Liver (tissue), 9 donors: ENCODE results near the gene DEDD2. TPM values are rescaled to one million over a fixed set of nuclear protein-coding genes. Genes with fewer than 3 reads are reported as not detected.
A peak's percentile ranks its signal among the peaks of the same experiment; 100 is the strongest.

Experiments
- DNase-seq: peaks from one replicate; pipeline ENCODE4 v3.0.0-alpha.2; 2017; ENCODE audit warnings: low spot score
- H3K27ac ChIP-seq, 2 donors: one replicate each; pipeline ENCODE4 v1.7.0; 2013; ENCODE audit warnings: inconsistent platforms in 2 of 2, low read length in 2 of 2, control low read depth in 1 of 2, low read depth in 1 of 2, mild to moderate bottlenecking in 1 of 2
- H3K27me3 ChIP-seq, 4 donors: one replicate each; pipeline versions ENCODE4 v1.6.1 to v1.7.0; 2013; ENCODE audit warnings: low read length in 3 of 4, inconsistent platforms in 1 of 4, mild to moderate bottlenecking in 1 of 4, moderate library complexity in 1 of 4; ENCODE audit not compliant: control insufficient read depth in 4 of 4, insufficient read depth in 4 of 4
- H3K36me3 ChIP-seq, 4 donors: one replicate each; pipeline versions ENCODE4 v1.6.1 to v1.7.0; 2013; ENCODE audit warnings: low read length in 3 of 4, mild to moderate bottlenecking in 3 of 4, low read depth in 1 of 4, moderate library complexity in 1 of 4; ENCODE audit not compliant: control insufficient read depth in 4 of 4, insufficient read depth in 3 of 4
- H3K4me1 ChIP-seq, 4 donors: one replicate each; pipeline versions ENCODE4 v1.6.1 to v1.7.0; 2013; ENCODE audit warnings: low read length in 3 of 4, mild to moderate bottlenecking in 3 of 4, moderate library complexity in 1 of 4; ENCODE audit not compliant: control insufficient read depth in 4 of 4, insufficient read depth in 4 of 4
- H3K4me3 ChIP-seq, 3 donors: one replicate each; pipeline versions ENCODE4 v1.6.1 to v1.7.0; 2013; ENCODE audit warnings: low read length in 3 of 3, control low read depth in 1 of 3, low read depth in 1 of 3, mild to moderate bottlenecking in 1 of 3
- H3K9ac ChIP-seq, 2 donors: one replicate each; pipeline ENCODE4 v1.7.0; 2013; ENCODE audit warnings: low read length in 2 of 2, mild to moderate bottlenecking in 2 of 2, moderate library complexity in 2 of 2, control low read depth in 1 of 2, low read depth in 1 of 2
- H3K9me3 ChIP-seq, 4 donors: one replicate each; pipeline versions ENCODE4 v1.6.1 to v1.7.0; 2013; ENCODE audit warnings: low read length in 3 of 4; ENCODE audit not compliant: control insufficient read depth in 4 of 4
- ATF3 ChIP-seq: IDR thresholded peaks from 2 replicates; pipeline ENCODE4 v1.6.1; 2016; ENCODE audit warnings: antibody characterized with exemption
- CTCF ChIP-seq: fragments of 150-350 bp; IDR thresholded peaks from 2 replicates; pipeline ENCODE4 v1.5.1; 2017; ENCODE audit warnings: improper control_type of control experiment, low read depth, low read length; ENCODE audit not compliant: missing input control
- EGR1 ChIP-seq, 2 donors: IDR thresholded peaks; 2 replicates each; pipeline ENCODE4 v1.6.1; 2016 to 2018; ENCODE audit warnings: antibody characterized with exemption in 2 of 2, low read depth in 2 of 2
- FOXA1 ChIP-seq: IDR thresholded peaks from 2 replicates; pipeline ENCODE4 v1.6.1; 2016; ENCODE audit warnings: antibody characterized with exemption
- FOXA2 ChIP-seq: IDR thresholded peaks from 2 replicates; pipeline ENCODE4 v1.6.1; 2016; ENCODE audit warnings: antibody characterized with exemption
- GABPA ChIP-seq, 2 donors: IDR thresholded peaks in 1 of 2; conservative IDR thresholded peaks in 1 of 2; 2 replicates each; pipeline ENCODE4 v1.6.1; 2016; ENCODE audit warnings: antibody characterized with exemption in 2 of 2, mild to moderate bottlenecking in 1 of 2, moderate library complexity in 1 of 2
- HNF4A ChIP-seq, 2 donors: conservative IDR thresholded peaks; 2 replicates each; pipeline ENCODE4 v1.6.1; 2016; ENCODE audit warnings: antibody characterized with exemption in 2 of 2, mild to moderate bottlenecking in 2 of 2
- HNF4G ChIP-seq: IDR thresholded peaks from 2 replicates; pipeline ENCODE4 v1.6.1; 2016; ENCODE audit warnings: antibody characterized with exemption
- JUND ChIP-seq, 2 donors: IDR thresholded peaks; 2 replicates each; pipeline ENCODE4 v1.6.1; 2016; ENCODE audit warnings: antibody characterized with exemption in 2 of 2
- NR2F2 ChIP-seq: IDR thresholded peaks from 2 replicates; pipeline ENCODE4 v1.6.1; 2016; ENCODE audit warnings: antibody characterized with exemption
- RAD21 ChIP-seq, 2 donors: IDR thresholded peaks; 2 replicates each; pipeline ENCODE4 v1.6.1; 2016; ENCODE audit warnings: antibody characterized with exemption in 2 of 2, mild to moderate bottlenecking in 2 of 2
- RXRA ChIP-seq, 2 donors: IDR thresholded peaks; 2 replicates each; pipeline ENCODE4 v1.6.1; 2017 to 2018; ENCODE audit warnings: antibody characterized with exemption in 2 of 2, mild to moderate bottlenecking in 1 of 2
- SP1 ChIP-seq: IDR thresholded peaks from 2 replicates; pipeline ENCODE4 v1.6.1; 2018; ENCODE audit warnings: antibody characterized with exemption, mild to moderate bottlenecking
- TAF1 ChIP-seq: conservative IDR thresholded peaks from 2 replicates; pipeline ENCODE4 v1.6.1; 2016; ENCODE audit warnings: antibody characterized with exemption, mild to moderate bottlenecking
- YY1 ChIP-seq: IDR thresholded peaks from 2 replicates; pipeline ENCODE4 v1.6.1; 2016; ENCODE audit warnings: antibody characterized with exemption, mild to moderate bottlenecking
- ZBTB33 ChIP-seq: IDR thresholded peaks from 2 replicates; pipeline ENCODE4 v1.6.1; 2016; ENCODE audit warnings: antibody characterized with exemption
- WGBS: extraction: QIAGEN DNeasy Blood & Tissue Kit; methylation state at CpG from one replicate; pipeline ENCODE4 v1.1.7; 2013; 5-methylcytosine and 5-hydroxymethylcytosine counted together
- polyA plus RNA-seq, 2 donors: library from polyadenylated mRNA; stranded (reverse) in 1 of 2; unstranded in 1 of 2; fragments of 200-250 nt in 1 of 2; fragments of >200 nt in 1 of 2; fragmentation: Nextera tagmentation in 1 of 2; extraction: Ambion mirVana in 1 of 2; gene quantifications; one replicate each; pipeline versions ENCODE4 v1.2.1 to v1.2.3, GENCODE V29; 2013 to 2015
- total RNA-seq, 2 donors: library from RNA; depleted of rRNA; stranded (reverse); fragments of >200 nt; gene quantifications; one replicate each; pipeline ENCODE4 v1.2.3, GENCODE V29; 2014
- TF ChIP-seq, protein P1 (sequence below): IDR thresholded peaks from 2 replicates; pipeline ENCODE4 v1.6.1; 2016; ENCODE audit warnings: antibody characterized with exemption
- TF ChIP-seq, protein P2 (sequence below): IDR thresholded peaks from 2 replicates; pipeline ENCODE4 v1.6.1; 2016; ENCODE audit warnings: antibody characterized with exemption, mild to moderate bottlenecking
- donor health status: healthy.
- donor health status: healthy.
- donor health status: healthy.
- donor health status: healthy.
- donor health status: healthy.

DEDD2 gene
- total and polyA plus RNA-seq, 4 donors = 9.6 to 47.1 (median 16.4) TPM

DNA sequence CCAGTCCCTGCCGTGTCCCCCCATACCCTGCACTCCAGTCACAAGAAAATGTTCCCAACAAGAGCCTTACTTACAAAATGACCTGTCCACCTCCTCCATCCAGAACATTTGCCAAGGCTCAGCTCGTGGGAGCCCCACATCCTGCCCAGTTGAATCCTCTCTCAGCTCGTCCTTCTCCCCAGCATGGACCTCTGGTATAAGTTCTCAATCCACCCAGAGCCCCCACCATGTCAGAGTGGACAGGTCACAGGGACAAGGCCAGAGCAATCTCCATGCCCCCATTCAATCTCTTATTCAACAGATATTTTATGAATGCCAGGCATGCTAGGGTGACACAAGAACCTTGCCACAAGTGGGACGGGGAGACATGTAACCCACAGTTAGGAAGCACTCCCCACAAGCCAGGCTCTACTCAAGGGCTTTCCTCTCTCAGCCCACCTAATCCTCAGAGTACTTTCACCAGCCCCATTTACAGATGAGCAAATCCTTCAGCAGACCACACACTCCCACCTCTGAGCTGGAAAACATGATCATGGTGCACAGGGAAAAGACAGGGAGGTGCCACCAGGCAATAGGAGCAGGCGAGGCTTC lies 15.1 kb downstream of the DEDD2 start:
- TF ChIP-seq NR2F2 (no peak), YY1 (no peak), FOXA1 (no peak), EGR1 (IDR thresholded peaks at IDR 0.05; ENCODE audit: low read depth in 2 of 2) (no peak), HNF4G (no peak), SP1 (no peak), HNF4A (conservative IDR thresholded peaks at IDR 0.05) (no peak), FOXA2 (no peak), GABPA (IDR thresholded peaks at IDR 0.05 in 1 of 2, conservative IDR thresholded peaks at IDR 0.05 in 1 of 2) (no peak), ATF3 (no peak), CTCF (no peak), RAD21 (IDR thresholded peaks at IDR 0.05) (no peak)
- TF ChIP-seq, protein P1, sequence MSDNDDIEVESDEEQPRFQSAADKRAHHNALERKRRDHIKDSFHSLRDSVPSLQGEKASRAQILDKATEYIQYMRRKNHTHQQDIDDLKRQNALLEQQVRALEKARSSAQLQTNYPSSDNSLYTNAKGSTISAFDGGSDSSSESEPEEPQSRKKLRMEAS = no peak
- H3K9ac ChIP-seq = no peak overlapping the region
- DNase-seq = no peak
- 80% methylated on average over 5 of the region's 5 CpGs for WGBS
- H3K9me3 ChIP-seq = no peaks in the 10 kb centered on the region
- peak overlapping the region; percentile 22 to 58 for H3K27ac ChIP-seq
- H3K27me3 ChIP-seq = no peaks in the 10 kb centered on the region
- H3K36me3 ChIP-seq = peaks cover 15 to 63% (median 50%) of the 10 kb centered on the region in 4 donors
- no peak overlapping the region for H3K4me3 ChIP-seq
- peaks cover 0 to 10% (median 0%) of the 10 kb centered on the region in 4 donors for H3K4me1 ChIP-seq

- peak overlapping the region in 1 of 2 donors; percentile 20 for H3K9ac ChIP-seq
- peaks cover 12 to 56% (median 46%) of the 10 kb centered on the region in 4 donors for H3K36me3 ChIP-seq
- DNase-seq = no peak
- 76% methylated on average over 6 of the region's 6 CpGs for WGBS
- no peaks in the 10 kb centered on the region for H3K9me3 ChIP-seq
- no peak for TF ChIP-seq FOXA2
- TF ChIP-seq ZBTB33 = no peak
- TF ChIP-seq HNF4A (conservative IDR thresholded peaks at IDR 0.05) = no peak
- TF ChIP-seq GABPA (IDR thresholded peaks at IDR 0.05 in 1 of 2, conservative IDR thresholded peaks at IDR 0.05 in 1 of 2) = no peak
- no peak for TF ChIP-seq RXRA (IDR thresholded peaks at IDR 0.05)
- no peak for TF ChIP-seq HNF4G
- TF ChIP-seq ATF3 = no peak
- TF ChIP-seq SP1 = no peak
- no peak for TF ChIP-seq RAD21 (IDR thresholded peaks at IDR 0.05)
- no peak for TF ChIP-seq JUND (IDR thresholded peaks at IDR 0.05)
- no peak for TF ChIP-seq CTCF
- TF ChIP-seq NR2F2 = no peak
- TF ChIP-seq YY1 = no peak
- TF ChIP-seq, protein P2, sequence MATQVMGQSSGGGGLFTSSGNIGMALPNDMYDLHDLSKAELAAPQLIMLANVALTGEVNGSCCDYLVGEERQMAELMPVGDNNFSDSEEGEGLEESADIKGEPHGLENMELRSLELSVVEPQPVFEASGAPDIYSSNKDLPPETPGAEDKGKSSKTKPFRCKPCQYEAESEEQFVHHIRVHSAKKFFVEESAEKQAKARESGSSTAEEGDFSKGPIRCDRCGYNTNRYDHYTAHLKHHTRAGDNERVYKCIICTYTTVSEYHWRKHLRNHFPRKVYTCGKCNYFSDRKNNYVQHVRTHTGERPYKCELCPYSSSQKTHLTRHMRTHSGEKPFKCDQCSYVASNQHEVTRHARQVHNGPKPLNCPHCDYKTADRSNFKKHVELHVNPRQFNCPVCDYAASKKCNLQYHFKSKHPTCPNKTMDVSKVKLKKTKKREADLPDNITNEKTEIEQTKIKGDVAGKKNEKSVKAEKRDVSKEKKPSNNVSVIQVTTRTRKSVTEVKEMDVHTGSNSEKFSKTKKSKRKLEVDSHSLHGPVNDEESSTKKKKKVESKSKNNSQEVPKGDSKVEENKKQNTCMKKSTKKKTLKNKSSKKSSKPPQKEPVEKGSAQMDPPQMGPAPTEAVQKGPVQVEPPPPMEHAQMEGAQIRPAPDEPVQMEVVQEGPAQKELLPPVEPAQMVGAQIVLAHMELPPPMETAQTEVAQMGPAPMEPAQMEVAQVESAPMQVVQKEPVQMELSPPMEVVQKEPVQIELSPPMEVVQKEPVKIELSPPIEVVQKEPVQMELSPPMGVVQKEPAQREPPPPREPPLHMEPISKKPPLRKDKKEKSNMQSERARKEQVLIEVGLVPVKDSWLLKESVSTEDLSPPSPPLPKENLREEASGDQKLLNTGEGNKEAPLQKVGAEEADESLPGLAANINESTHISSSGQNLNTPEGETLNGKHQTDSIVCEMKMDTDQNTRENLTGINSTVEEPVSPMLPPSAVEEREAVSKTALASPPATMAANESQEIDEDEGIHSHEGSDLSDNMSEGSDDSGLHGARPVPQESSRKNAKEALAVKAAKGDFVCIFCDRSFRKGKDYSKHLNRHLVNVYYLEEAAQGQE = no peak
- no peak for TF ChIP-seq FOXA1
- TF ChIP-seq, protein P1 = no peak
- no peak for TF ChIP-seq TAF1
- H3K4me3 ChIP-seq = no peak overlapping the region
- no peaks in the 10 kb centered on the region for H3K27me3 ChIP-seq
- H3K27ac ChIP-seq = peak overlapping the region; percentile 58 to 69
- H3K4me1 ChIP-seq = peaks cover 0 to 10% (median 0%) of the 10 kb centered on the region in 4 donors
These were observed 15.8 kb downstream of the DEDD2 start for GRCh38 chr19:42201489-42202289.
